NCI-H187 (cell line): ENCODE measurements around the gene SPOCK3.

Experiments
- DNase-seq, 2 experiments: peaks; one replicate each; lab custom pipeline; 2025; lab: John Stamatoyannopoulos, UW

The SPOCK3 gene

DNA sequence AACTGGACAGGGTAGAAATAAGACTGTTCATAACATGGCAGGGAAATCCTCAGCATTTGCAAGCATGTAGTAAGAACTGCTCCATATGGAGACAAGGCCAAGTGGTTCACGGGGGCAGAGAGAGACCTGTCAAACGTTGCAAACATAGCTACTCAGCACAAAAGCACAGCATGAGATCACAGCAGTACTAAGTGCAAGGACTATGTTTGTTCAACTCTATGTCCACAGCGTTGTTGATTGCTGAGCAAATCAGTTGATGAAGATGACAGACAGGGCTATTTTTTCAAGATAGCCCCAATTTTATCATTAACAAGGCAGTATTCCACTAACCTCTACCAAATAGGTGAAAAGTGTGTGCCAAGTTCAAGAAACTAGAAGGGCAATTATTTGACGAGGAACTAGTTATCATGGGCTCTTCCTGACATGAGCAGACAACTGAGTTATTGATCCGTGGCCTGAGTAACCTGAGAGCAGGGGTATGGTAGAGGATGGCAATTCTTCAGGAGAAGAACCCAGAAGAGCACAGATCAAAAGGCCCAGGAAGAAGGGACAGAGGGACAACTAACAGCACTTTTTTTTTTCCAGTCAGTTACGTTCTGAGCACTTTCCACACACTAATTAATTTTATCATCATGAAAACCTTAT lies 57.4 kb downstream of the SPOCK3 start:
- no peak for DNase-seq

DNA sequence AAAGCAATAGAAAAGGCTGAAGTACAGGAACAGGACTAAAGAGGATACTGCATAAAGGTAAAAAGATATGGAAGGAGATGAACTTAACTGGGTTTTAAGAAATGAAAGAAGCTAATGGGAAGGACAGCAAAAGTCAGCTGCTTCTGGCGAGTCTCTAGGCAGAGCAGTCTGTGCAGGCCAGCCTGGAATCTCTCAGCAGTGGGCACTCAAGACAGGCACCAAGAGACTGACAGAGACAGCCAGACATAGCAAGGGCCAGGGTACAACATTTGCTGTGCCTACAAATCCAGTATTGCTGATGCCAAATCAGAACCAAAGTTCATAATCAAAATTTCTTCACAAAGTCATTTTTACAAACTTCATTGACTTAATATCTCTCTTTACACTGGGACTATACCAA lies 62.4 kb downstream of the SPOCK3 start:
- no peak for DNase-seq

DNA sequence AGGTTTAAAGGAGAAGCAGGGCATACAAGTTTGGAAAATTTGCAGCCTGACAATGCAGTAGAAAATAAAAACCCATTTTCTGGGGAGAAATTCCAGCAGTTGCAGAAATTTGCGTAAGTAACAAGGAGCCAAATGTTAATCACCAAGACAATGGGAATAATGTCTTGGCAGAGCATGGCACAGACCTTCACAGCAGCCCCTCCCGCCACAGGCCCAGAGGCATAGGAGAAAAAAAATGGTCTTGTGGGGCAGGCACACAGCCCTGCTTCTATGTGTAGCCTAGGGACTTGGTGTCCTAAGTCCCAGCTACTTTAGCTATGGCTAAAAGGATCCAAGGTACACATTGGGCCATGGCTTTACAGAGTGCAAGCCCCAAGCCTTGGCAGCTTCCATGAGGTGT lies 65.7 kb downstream of the SPOCK3 start:
- no peak for DNase-seq

DNA sequence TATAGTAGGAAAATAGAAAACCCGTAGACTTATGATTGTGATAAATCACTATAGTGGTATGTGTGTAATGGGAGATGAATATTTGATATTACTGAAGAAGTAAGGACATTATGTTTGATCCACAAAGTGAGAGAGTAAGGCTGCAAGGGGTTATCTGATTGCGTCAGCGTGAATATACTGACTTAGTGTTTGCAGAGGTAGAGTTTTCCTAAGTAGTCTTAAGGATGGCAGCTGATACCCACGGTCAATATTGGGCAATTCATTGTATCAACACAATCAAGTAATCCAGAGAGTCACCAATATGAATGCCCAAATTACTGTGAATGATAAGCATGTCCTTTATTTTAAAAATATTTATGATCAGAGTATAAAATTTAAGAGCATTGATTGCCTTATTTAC lies 83.7 kb downstream of the SPOCK3 start:
- no peak for DNase-seq

DNA sequence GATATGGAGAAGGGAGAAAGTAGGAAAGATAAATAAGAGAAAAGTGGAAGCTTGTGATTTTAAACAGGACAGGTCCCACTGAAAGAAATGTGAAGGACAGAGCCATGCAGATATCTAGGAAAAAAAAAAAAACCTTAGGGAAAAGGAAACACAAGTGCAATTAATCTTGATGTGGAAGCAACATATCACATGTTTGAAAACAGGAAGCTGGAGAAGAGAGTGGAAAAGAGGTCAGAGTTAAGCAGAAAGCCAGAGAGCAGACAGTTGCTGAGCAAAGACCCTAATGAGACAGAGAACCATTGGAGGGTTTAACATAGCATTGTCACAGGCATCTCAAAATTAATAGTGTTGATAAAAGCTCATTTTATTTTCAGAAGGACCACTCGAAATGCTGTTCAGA lies 89.7 kb downstream of the SPOCK3 start:
- no peak for DNase-seq

DNA sequence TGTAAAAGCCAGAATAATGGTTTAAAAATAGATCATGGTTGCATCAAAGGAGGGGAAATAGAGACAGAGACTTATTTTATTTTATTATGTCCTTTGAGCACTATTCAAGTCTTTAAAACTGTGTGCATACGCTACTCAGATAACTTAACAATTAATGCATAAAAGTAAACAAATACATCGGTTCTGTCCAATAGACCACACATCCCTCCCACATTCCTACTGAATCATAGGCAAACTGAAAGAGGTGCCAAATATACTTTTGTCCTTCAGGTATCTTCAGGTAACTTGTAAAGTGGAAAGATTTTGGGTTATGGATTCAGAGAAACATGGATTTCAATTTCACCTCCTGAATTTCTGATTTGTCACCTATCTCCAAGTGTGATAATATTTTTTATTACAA lies 91.3 kb downstream of the SPOCK3 start:
- no peak for DNase-seq

DNA sequence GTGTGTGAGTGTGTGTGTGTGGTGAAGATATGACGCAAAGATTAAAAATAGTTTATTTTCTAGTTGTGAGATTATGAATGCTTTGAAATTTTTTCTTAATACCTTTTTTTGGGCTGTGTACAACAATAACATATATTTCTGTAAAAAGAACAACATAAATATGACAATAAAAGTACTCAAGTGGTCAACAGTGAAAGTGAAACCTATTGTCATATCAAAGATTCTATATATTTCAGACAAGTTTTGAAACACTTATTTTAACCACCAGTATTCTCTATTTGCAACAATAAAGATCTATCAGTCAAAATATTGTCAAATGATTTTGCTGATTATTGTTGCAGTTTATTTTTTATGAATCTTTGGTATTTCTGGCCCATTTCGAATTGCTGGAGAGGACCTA lies 98.0 kb downstream of the SPOCK3 start:
- DNase-seq = no peak

DNA sequence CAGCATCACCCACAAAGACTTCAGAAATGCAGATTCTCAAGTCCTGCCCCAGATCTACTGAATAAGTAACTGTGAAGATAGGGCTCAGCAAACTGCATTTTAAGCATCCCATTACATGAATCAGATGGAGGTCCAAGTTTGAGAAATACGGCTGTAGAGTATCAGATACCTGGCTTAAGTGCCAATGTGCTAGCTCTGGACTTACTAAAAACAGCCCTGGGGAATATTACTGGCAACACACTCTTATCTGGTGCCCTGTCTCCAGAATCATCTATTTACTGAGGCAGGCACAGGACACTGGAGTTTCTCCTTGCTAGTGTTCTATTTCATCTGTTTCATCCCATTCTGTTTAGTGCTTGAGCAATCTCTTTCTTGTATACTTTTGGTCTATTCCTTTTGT lies 105.1 kb downstream of the SPOCK3 start:
- DNase-seq = no peak

DNA sequence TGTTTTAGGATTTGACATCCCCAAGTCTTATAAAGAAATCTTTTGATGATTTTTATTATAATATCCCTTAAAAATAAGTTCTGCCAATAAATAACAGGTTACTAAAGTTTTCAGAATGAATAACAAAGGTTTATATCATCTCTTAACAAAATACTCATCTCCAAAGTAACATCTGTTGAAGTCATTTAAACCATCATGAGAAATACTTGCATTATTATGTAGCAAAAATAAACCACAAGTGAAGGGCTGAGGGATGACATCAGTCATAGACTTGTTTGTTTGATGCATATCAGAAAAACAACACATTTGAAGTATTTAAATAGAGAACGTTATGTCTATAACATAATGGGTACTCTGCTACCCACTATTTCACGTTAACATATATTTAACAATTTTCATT lies 114.9 kb downstream of the SPOCK3 start:
- no peak for DNase-seq

DNA sequence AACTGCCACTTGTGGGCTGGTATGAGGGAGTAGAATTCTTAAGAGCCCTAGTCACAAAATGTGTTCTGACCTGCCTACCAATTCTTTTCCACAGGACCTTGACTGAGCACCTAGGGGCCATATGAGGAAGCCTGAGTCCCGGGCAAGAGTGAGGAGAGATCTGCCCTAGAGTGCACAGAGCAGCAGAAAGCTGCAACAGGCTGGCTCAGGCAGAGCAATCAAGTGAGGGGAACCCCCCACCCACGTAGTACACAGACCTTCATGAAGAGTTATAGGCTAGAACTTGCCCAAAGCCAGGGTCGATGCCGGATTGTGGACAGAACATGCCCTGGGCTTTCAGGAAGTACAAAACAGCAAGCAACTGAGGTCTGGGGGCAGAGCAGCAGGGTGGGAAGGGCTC lies 117.0 kb downstream of the SPOCK3 start:
- DNase-seq = no peak

DNA sequence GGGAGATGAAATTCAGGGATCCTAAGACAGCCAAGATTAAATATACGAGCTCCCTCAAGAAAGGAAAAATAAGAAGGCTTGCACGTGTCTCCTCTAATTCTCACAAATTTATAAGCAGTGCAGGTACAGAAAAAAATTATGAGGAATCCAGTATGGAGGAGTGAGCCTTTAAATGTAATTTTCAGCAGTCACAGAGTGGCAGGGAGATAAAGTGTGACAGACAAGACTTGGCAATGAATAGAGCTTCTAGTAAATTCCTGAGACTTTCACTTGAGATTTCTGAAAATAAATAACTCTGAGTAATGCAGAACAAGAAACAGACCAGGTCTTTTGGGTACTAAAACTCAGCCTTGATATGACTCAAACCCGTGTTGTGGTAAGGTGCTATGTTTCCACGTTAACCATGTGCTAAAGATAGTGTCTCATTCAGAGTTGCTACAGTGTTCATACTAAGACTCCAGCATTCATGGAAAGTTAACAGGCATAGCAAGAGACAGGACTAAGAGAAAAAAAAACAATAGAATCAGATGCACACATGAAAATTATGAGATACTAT lies 119.8 kb downstream of the SPOCK3 start:
- DNase-seq = no peak

DNA sequence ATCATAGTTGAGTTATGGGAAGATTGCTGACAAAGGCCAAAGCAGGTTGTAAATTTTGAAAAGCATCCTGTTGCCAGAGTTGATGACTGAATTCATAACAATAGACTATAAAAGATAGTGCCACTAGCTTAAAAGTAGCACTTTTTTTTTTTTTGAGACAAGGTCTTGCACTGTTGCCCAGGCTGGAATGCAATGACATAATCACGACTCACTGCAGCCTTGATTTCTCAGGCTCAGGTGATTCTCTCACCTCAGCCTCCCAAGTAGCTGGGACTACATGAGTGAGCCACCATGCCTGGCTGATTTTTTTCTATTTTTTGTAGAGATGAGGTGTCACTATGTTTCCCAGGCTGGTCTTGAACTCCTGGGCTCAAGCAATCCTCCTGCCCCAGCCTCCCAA lies 122.7 kb downstream of the SPOCK3 start:
- DNase-seq = no peak

DNA sequence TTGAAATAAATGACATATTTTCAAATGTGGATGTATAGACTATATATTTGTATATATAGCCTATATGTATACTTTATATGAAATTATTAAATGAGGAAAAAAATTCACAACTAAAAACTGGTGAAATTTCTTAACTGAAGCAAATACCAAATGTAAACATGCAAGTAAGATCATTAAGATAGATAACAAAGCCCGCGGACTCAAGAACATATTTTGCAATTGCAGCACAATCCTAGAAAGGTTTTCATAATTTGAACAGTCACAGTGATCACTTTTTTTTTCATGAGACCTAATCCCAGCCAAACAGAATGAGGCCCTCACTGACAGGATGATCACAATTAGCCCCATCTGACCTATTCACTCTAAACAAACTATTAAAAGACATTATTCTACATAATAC lies 123.2 kb downstream of the SPOCK3 start:
- DNase-seq = no peak

DNA sequence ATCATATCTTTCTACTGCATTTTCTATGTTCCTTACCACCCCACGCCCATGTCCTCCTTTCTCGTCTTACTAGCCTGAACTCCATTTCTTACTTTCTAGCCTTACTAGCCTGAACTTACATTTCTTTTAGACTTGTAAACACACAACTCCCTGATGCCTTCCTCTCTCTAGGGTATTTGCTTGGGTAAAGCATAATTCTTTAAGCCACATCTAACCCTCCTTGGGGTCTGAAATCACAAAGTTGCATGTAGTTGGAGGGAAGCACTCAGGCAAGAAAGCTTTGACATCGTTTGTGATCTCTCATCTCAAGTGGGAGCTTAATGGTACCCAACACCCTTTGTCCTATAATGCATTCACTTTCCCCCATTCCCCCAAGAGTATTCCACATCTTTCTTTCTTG lies 124.4 kb downstream of the SPOCK3 start:
- no peak for DNase-seq

DNA sequence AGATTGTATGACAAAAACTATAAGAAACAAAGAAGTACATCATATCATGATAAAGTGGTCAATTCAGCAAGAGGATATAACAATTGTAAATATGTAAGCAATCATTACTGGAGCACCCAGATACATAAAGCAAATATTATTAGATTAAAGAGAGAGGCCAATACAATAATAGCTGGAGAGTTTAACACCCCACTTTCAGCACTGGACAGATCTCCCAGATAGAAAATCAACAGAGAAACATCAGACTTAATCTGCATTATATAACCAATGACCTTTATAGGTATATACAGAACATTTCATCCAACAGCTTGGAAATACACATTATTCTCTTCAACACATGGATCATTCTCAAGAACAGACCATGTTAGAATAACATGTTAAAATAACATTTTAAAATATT lies 128.4 kb downstream of the SPOCK3 start:
- no peak for DNase-seq

DNA sequence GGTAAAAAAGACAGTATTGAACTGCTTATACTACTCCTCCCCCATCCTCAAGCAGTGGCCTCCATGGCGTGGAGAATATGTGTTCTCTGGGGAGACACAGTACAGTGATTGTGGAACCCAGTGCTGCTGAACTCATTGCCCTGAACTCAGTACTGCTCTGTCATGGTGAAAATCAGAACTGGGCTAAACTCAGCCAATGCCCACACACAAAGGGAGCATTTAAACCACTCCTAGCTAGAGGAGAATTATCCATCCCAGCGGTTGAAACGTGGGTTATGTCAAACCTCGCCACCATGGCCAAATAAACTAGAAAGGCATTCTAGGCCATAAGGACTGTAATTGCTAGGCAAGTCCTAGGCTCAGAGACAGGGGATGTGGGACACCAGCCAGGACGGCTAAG lies 131.8 kb downstream of the SPOCK3 start:
- DNase-seq = no peak

DNA sequence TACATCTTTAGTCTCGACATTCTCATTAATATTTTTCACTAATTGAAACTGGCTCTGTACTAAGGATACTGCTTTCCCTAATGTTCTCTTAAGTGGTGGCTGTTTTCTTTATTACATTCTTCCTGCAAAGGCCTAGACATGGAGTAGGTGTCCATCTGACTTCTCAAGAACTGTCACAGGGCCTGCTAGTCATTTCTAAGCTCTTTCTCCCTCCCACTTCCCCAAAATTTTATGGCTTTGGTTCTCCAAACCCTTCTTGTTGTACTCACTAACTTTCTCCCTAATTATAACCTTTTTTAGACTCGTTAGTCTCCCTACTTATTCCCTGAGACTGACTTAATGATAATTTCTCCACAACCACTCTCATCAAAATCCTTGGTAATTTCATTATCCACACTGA lies 133.3 kb downstream of the SPOCK3 start:
- no peak for DNase-seq

DNA sequence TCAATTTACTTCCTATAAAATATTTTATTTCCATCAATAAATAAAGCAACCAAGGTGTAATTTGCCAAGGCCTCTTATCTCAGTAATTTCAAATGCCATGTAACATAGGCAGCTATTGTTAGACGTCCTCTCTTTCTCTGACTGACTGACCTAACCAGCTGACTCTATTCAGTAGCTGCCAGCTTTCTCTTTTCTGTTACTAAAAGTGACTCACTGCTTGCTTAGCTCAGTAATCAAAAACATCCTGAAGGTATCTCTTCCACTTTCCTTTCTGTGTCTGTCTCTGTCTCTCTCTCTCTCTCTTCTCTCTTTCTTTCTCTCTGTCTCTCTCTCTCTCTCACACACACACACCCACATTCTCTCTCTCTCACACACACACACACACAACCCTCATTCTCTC lies 134.2 kb downstream of the SPOCK3 start:
- DNase-seq = no peak

DNA sequence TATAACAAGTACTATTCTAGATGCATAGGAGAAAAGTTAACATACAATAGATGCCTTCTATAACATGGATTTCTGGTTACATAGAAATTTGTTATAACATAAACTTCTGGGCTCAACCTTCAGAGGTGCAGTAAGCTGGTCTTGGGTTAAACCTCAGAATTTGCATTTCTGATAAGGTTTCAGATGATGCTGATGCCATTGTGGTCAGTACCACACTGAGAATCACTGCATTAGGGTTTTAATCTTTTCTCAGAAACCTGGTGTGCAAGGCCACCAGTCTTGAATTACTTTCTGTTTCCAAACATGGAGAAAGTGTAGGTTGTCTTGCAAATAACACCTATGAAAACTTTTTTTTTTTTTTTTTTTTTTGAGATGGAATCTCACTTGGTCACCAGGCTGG lies 146.2 kb downstream of the SPOCK3 start:
- DNase-seq = no peak

DNA sequence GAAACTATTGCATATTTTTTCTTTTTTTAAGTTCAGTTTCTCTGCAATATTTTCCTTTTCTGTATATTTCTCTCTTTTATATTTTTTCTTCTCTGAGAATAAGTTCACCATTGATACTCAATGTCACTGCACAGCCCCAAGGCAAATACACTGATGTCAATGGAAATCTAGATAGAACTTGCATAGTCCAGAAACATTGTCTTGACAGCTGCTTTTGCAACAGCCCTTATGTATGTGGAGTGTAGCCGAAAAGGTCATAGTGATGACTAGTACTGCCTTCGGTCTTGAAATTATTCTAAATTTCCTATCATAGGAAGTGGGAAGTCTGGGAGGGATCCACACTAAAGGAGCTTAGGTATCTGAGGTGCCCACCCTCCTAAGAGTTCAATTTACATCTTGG lies 150.0 kb downstream of the SPOCK3 start:
- DNase-seq = no peak

DNA sequence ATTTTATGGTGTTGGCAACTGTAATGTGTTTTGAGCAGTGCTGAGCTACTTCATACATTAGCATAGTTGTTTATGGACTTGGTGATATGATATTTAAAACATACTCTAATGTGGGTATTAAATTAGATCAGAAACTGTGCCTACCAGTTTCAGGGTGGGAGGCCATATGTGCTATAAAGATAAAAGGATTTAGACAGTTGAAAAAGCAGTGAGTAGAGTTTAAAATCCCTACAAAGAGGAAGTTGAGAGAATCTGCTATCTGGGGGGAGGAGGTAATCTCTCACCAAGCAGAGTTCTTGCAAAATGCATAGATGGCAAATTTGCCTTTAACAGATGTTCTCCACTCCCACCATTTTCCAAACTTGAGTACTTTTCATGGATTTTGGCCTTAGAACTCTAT lies 154.5 kb downstream of the SPOCK3 start:
- DNase-seq = no peak

DNA sequence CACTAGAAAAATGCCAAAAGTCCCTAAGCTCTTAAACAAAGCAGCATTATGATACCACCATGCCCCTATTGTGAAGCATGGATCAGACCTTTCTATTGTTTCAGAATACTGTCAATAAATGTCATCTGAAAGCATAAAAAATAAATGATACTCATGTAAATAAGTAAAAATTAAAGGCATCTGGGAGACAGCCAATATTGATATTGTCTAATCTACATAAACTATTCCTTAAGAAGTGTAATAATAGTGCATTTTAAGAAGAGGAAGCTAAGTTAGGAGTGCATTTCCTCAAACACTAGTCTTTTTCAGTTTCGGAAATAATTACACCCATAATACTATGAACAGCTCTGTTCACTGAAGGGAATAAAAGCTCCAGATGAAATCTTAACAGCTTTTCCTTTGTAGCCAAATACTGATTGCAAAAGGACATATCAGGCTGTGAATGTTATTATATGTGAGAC lies 181.6 kb downstream of the SPOCK3 start:
- DNase-seq = no peak

DNA sequence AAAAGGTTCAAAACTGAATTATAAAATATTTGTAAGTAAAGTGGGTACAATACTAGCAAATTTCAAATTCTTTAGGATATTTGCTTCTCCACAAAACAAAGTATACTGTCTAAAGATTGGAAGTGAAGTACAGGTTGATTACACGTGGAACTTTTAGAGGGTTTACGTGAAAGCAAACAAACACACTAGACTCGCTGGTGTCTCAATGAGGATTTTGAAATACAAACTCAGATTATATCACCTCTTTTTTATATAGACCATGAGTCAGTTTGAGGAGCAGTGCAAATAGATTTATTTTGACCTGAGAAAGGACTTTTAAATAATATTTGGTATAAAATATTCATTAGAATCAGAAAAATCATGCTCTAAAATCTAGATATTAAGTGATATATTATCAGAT lies 185.0 kb downstream of the SPOCK3 start:
- no peak for DNase-seq

DNA sequence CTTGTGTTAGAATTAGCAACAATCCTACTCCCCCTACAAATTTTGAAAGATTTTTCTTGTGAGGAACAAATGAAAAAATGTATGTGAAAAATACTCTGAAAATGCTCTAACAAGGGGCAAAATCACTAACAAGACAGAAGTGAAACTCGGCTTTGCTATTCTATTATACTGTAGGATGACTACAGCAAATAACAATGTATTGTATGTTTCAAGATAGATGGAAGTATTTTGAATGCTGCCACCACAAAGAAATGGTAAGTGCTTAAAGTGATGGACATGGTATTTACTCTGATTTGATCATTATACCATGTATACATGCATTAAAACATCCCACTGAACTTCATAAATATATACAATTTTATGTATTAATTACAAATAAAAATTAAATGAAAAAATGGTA lies 192.8 kb downstream of the SPOCK3 start:
- no peak for DNase-seq
